Astrocyte (in vitro differentiated cells and primary cell): ENCODE data around the gene TGDS. TPM values are rescaled to one million over a fixed set of nuclear protein-coding genes. Genes with fewer than 3 reads are reported as not detected.

Experiments
- DNase-seq: peaks from one replicate; pipeline ENCODE4 v3.0.0-alpha.2; 2010; ENCODE audit warnings: low read depth
- FAIRE-seq: peaks from 2 replicates; lab custom pipeline; 2011; peaks lifted over from hg19 to GRCh38; lab: Jason Lieb, UNC
- H2AFZ ChIP-seq: 2 replicates; pipeline ENCODE4 v1.6.0; 2012; ENCODE audit warnings: low read depth, low read length, inconsistent platforms
- H3K27ac ChIP-seq: 2 replicates; pipeline ENCODE4 v1.5.1; 2011; ENCODE audit warnings: low read depth, low read length, inconsistent platforms
- H3K27me3 ChIP-seq: 2 replicates; pipeline ENCODE4 v1.6.0; 2011; ENCODE audit warnings: low read length, inconsistent platforms; ENCODE audit not compliant: insufficient read depth
- H3K36me3 ChIP-seq: 2 replicates; pipeline ENCODE4 v1.5.1; 2011; ENCODE audit warnings: low read length, inconsistent platforms; ENCODE audit not compliant: insufficient read depth
- H3K4me1 ChIP-seq: 2 replicates; pipeline ENCODE4 v1.5.1; 2011; ENCODE audit warnings: low read length, inconsistent platforms; ENCODE audit not compliant: insufficient read depth
- H3K4me2 ChIP-seq: 2 replicates; pipeline ENCODE4 v1.6.0; 2012; ENCODE audit warnings: low read length, inconsistent platforms
- H3K4me3 ChIP-seq: 2 replicates; pipeline ENCODE4 v1.5.1; 2011; ENCODE audit warnings: low read depth, mild to moderate bottlenecking, low read length, inconsistent platforms; ENCODE audit not compliant: insufficient read depth
- H3K79me2 ChIP-seq: 2 replicates; pipeline ENCODE4 v1.6.0; 2012; ENCODE audit warnings: mild to moderate bottlenecking, low read length, inconsistent platforms; ENCODE audit not compliant: insufficient read depth
- H3K9ac ChIP-seq: 2 replicates; pipeline ENCODE4 v1.6.0; 2012; ENCODE audit warnings: mild to moderate bottlenecking, low read length, inconsistent platforms
- H3K9me3 ChIP-seq: 2 replicates; pipeline ENCODE4 v1.5.1; 2012; ENCODE audit warnings: low read depth, mild to moderate bottlenecking, low read length, inconsistent platforms; ENCODE audit not compliant: insufficient read depth
- H4K20me1 ChIP-seq: 2 replicates; pipeline ENCODE4 v1.6.0; 2012; ENCODE audit warnings: low read length, inconsistent platforms; ENCODE audit not compliant: insufficient read depth
- H3K27ac Mint-ChIP-seq: one replicate; pipeline ENCODE4 v1.8.0; 2021; ENCODE audit warnings: mild to moderate bottlenecking, mixed read lengths; ENCODE audit not compliant: unreplicated experiment
- H3K27me3 Mint-ChIP-seq: one replicate; pipeline ENCODE4 v1.8.0; 2021; ENCODE audit warnings: low read depth, mixed read lengths; ENCODE audit not compliant: unreplicated experiment
- H3K36me3 Mint-ChIP-seq: one replicate; pipeline ENCODE4 v1.8.0; 2021; ENCODE audit warnings: low read depth, mixed read lengths; ENCODE audit not compliant: unreplicated experiment
- H3K4me1 Mint-ChIP-seq: one replicate; pipeline ENCODE4 v1.8.0; 2021; ENCODE audit warnings: low read depth, mixed read lengths; ENCODE audit not compliant: unreplicated experiment
- H3K4me3 Mint-ChIP-seq: one replicate; pipeline ENCODE4 v1.8.0; 2021; ENCODE audit warnings: mild to moderate bottlenecking, moderate library complexity, mixed read lengths; ENCODE audit not compliant: unreplicated experiment
- H3K9me3 Mint-ChIP-seq: one replicate; pipeline ENCODE4 v1.8.0; 2021; ENCODE audit warnings: mild to moderate bottlenecking, mixed read lengths; ENCODE audit not compliant: unreplicated experiment
- CTCF ChIP-seq: IDR thresholded peaks from 2 replicates; pipeline ENCODE4 v1.5.1; 2011; ENCODE audit warnings: low read depth, mild to moderate bottlenecking, inconsistent platforms, low read length, moderate library complexity; ENCODE audit not compliant: insufficient read depth
- EZH2 ChIP-seq: IDR thresholded peaks from 2 replicates; pipeline ENCODE4 v1.6.1; 2012; ENCODE audit warnings: mild to moderate bottlenecking, low read length, inconsistent platforms; ENCODE audit not compliant: insufficient read depth
- total RNA-seq: library from RNA; stranded (reverse); gene quantifications from 2 replicates; pipeline ENCODE4 v1.2.1, GENCODE V29; 2021

The TGDS gene
- total RNA-seq, 1 donor from 2014 or later = 11.7 TPM

GRCh38 chr13:94579063-94579462, 16.9 kb downstream of the TGDS start:
- peaks cover 14% of the 10 kb centered on the region for H3K36me3 Mint-ChIP-seq
- H3K4me2 ChIP-seq = no peak overlapping the region
- H3K27ac ChIP-seq = no peak overlapping the region
- DNase-seq (no peak), FAIRE-seq (no peak)
- H3K9me3 Mint-ChIP-seq = no peaks in the 10 kb centered on the region
- no peaks in the 10 kb centered on the region for H3K79me2 ChIP-seq
- H3K9me3 ChIP-seq = no peaks in the 10 kb centered on the region
- no peaks in the 10 kb centered on the region for H3K27me3 ChIP-seq
- no peaks in the 10 kb centered on the region for H4K20me1 ChIP-seq
- no peaks in the 10 kb centered on the region for H3K27me3 Mint-ChIP-seq
- no peak overlapping the region for H2AFZ ChIP-seq
- TF ChIP-seq CTCF = no peak
- TF ChIP-seq EZH2 = no peak
- H3K4me1 Mint-ChIP-seq = no peaks in the 10 kb centered on the region
- no peak overlapping the region for H3K4me3 ChIP-seq
- H3K9ac ChIP-seq = no peak overlapping the region
- no peak overlapping the region for H3K27ac Mint-ChIP-seq
- H3K4me1 ChIP-seq = no peaks in the 10 kb centered on the region
- H3K4me3 Mint-ChIP-seq = no peak overlapping the region
- H3K36me3 ChIP-seq = peaks cover 61% of the 10 kb centered on the region

- no peaks in the 10 kb centered on the region for H3K9me3 ChIP-seq
- no peak overlapping the region for H3K4me2 ChIP-seq
- H3K4me3 ChIP-seq = no peak overlapping the region
- H2AFZ ChIP-seq = no peak overlapping the region
- Mint-ChIP-seq H3K9me3 (no peaks in the 10 kb centered on the region), H3K27me3 (no peaks in the 10 kb centered on the region), H3K36me3 (peaks cover 34% of the 10 kb centered on the region), H3K4me3 (no peak overlapping the region), H3K4me1 (no peaks in the 10 kb centered on the region), H3K27ac (no peak overlapping the region)
- no peaks in the 10 kb centered on the region for H3K79me2 ChIP-seq
- FAIRE-seq = no peak
- H3K27me3 ChIP-seq = no peaks in the 10 kb centered on the region
- no peak overlapping the region for H3K27ac ChIP-seq
- H4K20me1 ChIP-seq = no peaks in the 10 kb centered on the region
- no peaks in the 10 kb centered on the region for H3K4me1 ChIP-seq
- no peak overlapping the region for H3K9ac ChIP-seq
- H3K36me3 ChIP-seq = peaks cover 25% of the 10 kb centered on the region
- no peak for TF ChIP-seq CTCF
- no peak for TF ChIP-seq EZH2
- DNase-seq = no peak
These were observed 26.3 kb downstream of the TGDS start for GRCh38 chr13:94569615-94570014.

DNA sequence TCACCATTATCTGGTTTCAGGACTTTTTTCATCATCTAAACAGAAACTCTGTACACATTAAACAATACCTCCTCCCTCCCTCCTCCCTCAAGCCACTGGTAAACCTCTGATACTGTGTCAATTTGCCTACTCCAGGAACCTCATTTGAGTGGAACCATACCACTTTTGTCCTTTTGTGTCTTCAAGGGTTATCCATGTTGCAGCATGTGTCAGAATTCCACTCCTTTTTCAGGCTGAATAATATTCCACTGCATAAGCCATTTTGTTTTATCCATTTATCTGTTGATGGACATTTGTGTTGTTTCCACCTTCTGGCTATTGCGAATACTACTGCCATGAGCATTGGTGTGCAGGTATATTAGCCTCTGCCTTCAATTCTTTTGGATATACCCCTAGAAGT, 27.5 kb downstream of the TGDS start:
- no peak overlapping the region for H3K4me3 Mint-ChIP-seq
- no peaks in the 10 kb centered on the region for H4K20me1 ChIP-seq
- H3K4me3 ChIP-seq = no peak overlapping the region
- FAIRE-seq (no peak), DNase-seq (no peak)
- no peaks in the 10 kb centered on the region for H3K4me1 Mint-ChIP-seq
- H3K27ac Mint-ChIP-seq = no peak overlapping the region
- no peak for TF ChIP-seq EZH2
- no peak for TF ChIP-seq CTCF
- H3K27me3 Mint-ChIP-seq = no peaks in the 10 kb centered on the region
- H3K4me2 ChIP-seq = no peak overlapping the region
- H3K27ac ChIP-seq = no peak overlapping the region
- H3K9ac ChIP-seq = no peak overlapping the region
- no peaks in the 10 kb centered on the region for H3K4me1 ChIP-seq
- H3K36me3 ChIP-seq = peaks cover 19% of the 10 kb centered on the region
- peaks cover 29% of the 10 kb centered on the region for H3K36me3 Mint-ChIP-seq
- H3K9me3 Mint-ChIP-seq = no peaks in the 10 kb centered on the region
- H3K79me2 ChIP-seq = no peaks in the 10 kb centered on the region
- H3K27me3 ChIP-seq = no peaks in the 10 kb centered on the region
- no peak overlapping the region for H2AFZ ChIP-seq
- H3K9me3 ChIP-seq = no peaks in the 10 kb centered on the region
